SK-N-SH (cell line): Measurements from ENCODE around the gene JMJD1C. TPM values are rescaled to one million over a fixed set of nuclear protein-coding genes. Genes with fewer than 3 reads are reported as not detected.

Experiments
- CTCF ChIA-PET: fragments of 300-600, 350-600 bp; formaldehyde crosslinking; extraction: SDS; loops from one replicate; lab custom pipeline; 2021; lab: Yijun Ruan, JAX
- POLR2A ChIA-PET: fragments of 350-600 bp; sonication (Branson Sonifier 250); formaldehyde crosslinking; extraction: SDS; loops from one replicate; lab custom pipeline; 2020; ENCODE audit warnings: antibody characterized with exemption, inconsistent platforms; lab: Yijun Ruan, JAX
- DNase-seq: peaks from one replicate; pipeline ENCODE4 v3.0.0; 2012
- H2AFZ ChIP-seq: fragments of 200-600 bp; sonication (generic); 2 replicates; pipeline ENCODE4 v1.8.1; 2016; ENCODE audit warnings: antibody characterized with exemption, mild to moderate bottlenecking, low read depth
- H3F3A ChIP-seq: fragments of 200-600 bp; sonication (generic); replicated peaks from 2 replicates; pipeline ENCODE3; 2016; ENCODE audit warnings: antibody characterized with exemption, mild to moderate bottlenecking; ENCODE audit not compliant: insufficient read depth
- H3K27ac ChIP-seq, 2 experiments: fragments of 200-500 bp in 1 of 2; fragments of 200-600 bp in 1 of 2; sonication (Bioruptor generic) in 1 of 2; sonication (generic), shearing (Covaris generic) in 1 of 2; 2 replicates each; pipeline versions ENCODE4 v1.5.1 to v1.6.1; 2014 to 2016; ENCODE audit warnings: low read depth in 2 of 2, inconsistent platforms in 1 of 2, low read length in 1 of 2, mild to moderate bottlenecking in 1 of 2, mixed read lengths in 1 of 2
- H3K27me3 ChIP-seq: fragments of 200-600 bp; sonication (generic), shearing (Covaris generic); 2 replicates; pipeline ENCODE4 v1.6.1; 2016; ENCODE audit warnings: mixed run types; ENCODE audit not compliant: insufficient read depth
- H3K36me3 ChIP-seq, 2 experiments: fragments of 200-500 bp in 1 of 2; fragments of 200-600 bp in 1 of 2; sonication (Bioruptor generic) in 1 of 2; sonication (generic) in 1 of 2; replicated peaks in 1 of 2; 2 replicates each; pipeline versions ENCODE3 to v1.5.1; 2014 to 2016; ENCODE audit warnings: low read length in 1 of 2, mild to moderate bottlenecking in 1 of 2; ENCODE audit not compliant: insufficient read depth in 2 of 2, control insufficient read depth in 1 of 2
- H3K4me1 ChIP-seq, 2 experiments: fragments of 200-500 bp in 1 of 2; fragments of 200-600 bp in 1 of 2; sonication (Bioruptor generic) in 1 of 2; sonication (generic), shearing (Covaris generic) in 1 of 2; 2 replicates each; pipeline versions ENCODE4 v1.5.1 to v1.6.1; 2014 to 2016; ENCODE audit warnings: low read depth in 1 of 2, low read length in 1 of 2, mixed run types in 1 of 2; ENCODE audit not compliant: insufficient read depth in 2 of 2, control insufficient read depth in 1 of 2
- H3K4me2 ChIP-seq: fragments of 200-600 bp; sonication (generic), shearing (Covaris generic); 2 replicates; pipeline ENCODE4 v1.6.1; 2017; ENCODE audit warnings: mixed run types
- H3K4me3 ChIP-seq, 2 experiments: fragments of 200-500 bp in 1 of 2; fragments of 200-600 bp in 1 of 2; sonication (Bioruptor generic) in 1 of 2; sonication (generic), shearing (Covaris generic) in 1 of 2; 2 replicates each; pipeline versions ENCODE4 v1.5.1 to v1.8.1; 2014 to 2016; ENCODE audit warnings: low read depth in 2 of 2, inconsistent platforms in 1 of 2, low read length in 1 of 2, mild to moderate bottlenecking in 1 of 2, mixed read lengths in 1 of 2, moderate library complexity in 1 of 2
- H3K79me2 ChIP-seq: fragments of 200-600 bp; sonication (generic); 2 replicates; pipeline ENCODE4 v1.8.1; 2017; ENCODE audit warnings: mild to moderate bottlenecking; ENCODE audit not compliant: insufficient read depth
- H3K9ac ChIP-seq: fragments of 200-600 bp; sonication (generic); 2 replicates; pipeline ENCODE4 v1.6.1; 2017; ENCODE audit warnings: mixed run types
- H3K9me2 ChIP-seq: fragments of 200-600 bp; sonication (generic); 2 replicates; pipeline ENCODE4 v1.6.1; 2017; ENCODE audit warnings: mixed run types
- H3K9me3 ChIP-seq: fragments of 200-600 bp; sonication (generic); 2 replicates; pipeline ENCODE4 v1.6.1; 2017; ENCODE audit warnings: mixed run types, mild to moderate bottlenecking, moderate library complexity
- H4K20me1 ChIP-seq: fragments of 200-600 bp; sonication (generic); 2 replicates; pipeline ENCODE4 v1.6.1; 2017; ENCODE audit warnings: mild to moderate bottlenecking, mixed run types; ENCODE audit not compliant: insufficient read depth
- CTCF ChIP-seq: fragments of 200-600 bp; sonication (generic); IDR thresholded peaks from 2 replicates; pipeline ENCODE4 v1.6.1; 2017; ENCODE audit warnings: antibody characterized with exemption, mild to moderate bottlenecking, moderate library complexity
- IRF3 ChIP-seq: fragments of 150-350 bp; IDR thresholded peaks from 2 replicates; pipeline ENCODE4 v1.6.1; 2016; ENCODE audit warnings: mild to moderate bottlenecking, low read depth, low read length
- JUND ChIP-seq: IDR thresholded peaks from 2 replicates; pipeline ENCODE4 v1.4.0; 2012
- MXI1 ChIP-seq: IDR thresholded peaks from 2 replicates; pipeline ENCODE4 v1.6.1; 2012; ENCODE audit warnings: mild to moderate bottlenecking, low read depth, low read length, improper control_type of control experiment
- NFIC ChIP-seq: IDR thresholded peaks from 2 replicates; pipeline ENCODE4 v1.4.0; 2012; ENCODE audit warnings: borderline replicate concordance
- NRF1 ChIP-seq: IDR thresholded peaks from 2 replicates; pipeline ENCODE4 v1.6.1; 2012; ENCODE audit warnings: low read depth, mild to moderate bottlenecking, low read length
- RFX5 ChIP-seq: IDR thresholded peaks from 2 replicates; pipeline ENCODE4 v1.6.1; 2012; ENCODE audit warnings: mild to moderate bottlenecking, improper control_type of control experiment, low read length
- SIN3A ChIP-seq: IDR thresholded peaks from 2 replicates; pipeline ENCODE4 v1.6.1; 2012; ENCODE audit warnings: low read depth, mild to moderate bottlenecking, low read length, moderate library complexity, borderline replicate concordance
- YY1 ChIP-seq: IDR thresholded peaks from 2 replicates; pipeline ENCODE4 v1.4.0; 2012; ENCODE audit warnings: low read depth, mild to moderate bottlenecking
- ZBTB33 ChIP-seq: IDR thresholded peaks from 2 replicates; pipeline ENCODE4 v1.4.0; 2012; ENCODE audit warnings: low read depth, borderline replicate concordance
- WGBS: methylation state at CpG from one replicate; pipeline ENCODE4 v1.1.6; 2017; ENCODE audit warnings: low lambda C conversion rate; 5-methylcytosine and 5-hydroxymethylcytosine counted together
- polyA plus RNA-seq, 3 experiments: library from polyadenylated mRNA; depleted of rRNA; stranded (reverse); fragments of >200 nt; gene quantifications; 2 replicates each; pipeline ENCODE4 v1.2.3, GENCODE V29; 2012

The JMJD1C gene
- polyA plus RNA-seq, 1 of the 3 experiments (the other 2 are of a cell fraction): 11.7 TPM

GRCh38 chr10:63438506-63439498 lies 27.0 kb downstream of the JMJD1C start:
- 84% methylated on average over 8 of the region's 8 CpGs for WGBS

More at GRCh38 chr10:63438506-63439498, 27.0 kb downstream of the JMJD1C start:
- H3K4me3 ChIP-seq: no peak overlapping the region
- H3K4me1 ChIP-seq: peaks cover 3 to 25% of the 10 kb centered on the region in 2 experiments; a peak in 3 of 4 replicates
- H3K9me2 ChIP-seq: no peaks in the 10 kb centered on the region
- no peak overlapping the region; the same call in 1 of the 2 replicates for H3K4me2 ChIP-seq
- no peaks in the 10 kb centered on the region for H3K9me3 ChIP-seq
- H3K27ac ChIP-seq: peak overlapping the region in 1 of 2 experiments; percentile 5; a peak in 1 of 4 replicates
- peaks cover 90% of the 10 kb centered on the region for H4K20me1 ChIP-seq
- no peak overlapping the region for H2AFZ ChIP-seq
- ChIA-PET POLR2A (no interaction called here), CTCF (interaction anchor here (1.1 kb wide), 1 partner anchor 8 kb away, joined by 3 read pairs; no protein-coding TSS in a partner anchor)
- no peak for DNase-seq
- no peaks in the 10 kb centered on the region for H3K27me3 ChIP-seq
- H3K9ac ChIP-seq: no peak overlapping the region
- TF ChIP-seq IRF3 (no peak), JUND (no peak), NRF1 (no peak), NFIC (no peak), SIN3A (no peak), ZBTB33 (no peak), MXI1 (no peak), YY1 (no peak), CTCF (no peak), RFX5 (no peak)
- peaks cover 98% of the 10 kb centered on the region for H3K79me2 ChIP-seq
- H3K36me3 ChIP-seq: no peaks in the 10 kb centered on the region
- peaks cover 12% of the 10 kb centered on the region for H3F3A ChIP-seq
